HK-2 (cell line): Measurements from ENCODE around the gene PPM1F.
A peak's percentile ranks its signal among the peaks of the same experiment; 100 is the strongest.
"Not testable (repeated sequence)": the region's sequence is repeated elsewhere in the genome, so short reads cannot be mapped to it uniquely, and the experiment has no call there.

Experiments
- DNase-seq: peaks from one replicate; pipeline ENCODE4 v3.0.0-alpha.2; 2018; ENCODE audit not compliant: unreplicated experiment

The PPM1F gene

GRCh38 chr22:21940521-21940920 is 12.1 kb downstream of the PPM1F start:
- no peak for DNase-seq

GRCh38 chr22:21939935-21940334 is 12.7 kb downstream of the PPM1F start:
- not testable (repeated sequence) for DNase-seq

GRCh38 chr22:21939461-21939913 is 13.2 kb downstream of the PPM1F start:
- no peak for DNase-seq

GRCh38 chr22:21938906-21939305 is 13.7 kb downstream of the PPM1F start:
- no peak for DNase-seq

- peak; percentile 93 for DNase-seq
Observed at GRCh38 chr22:21938071-21938822, 14.4 kb downstream of the PPM1F start.

GRCh38 chr22:21937821-21938070 is 14.9 kb downstream of the PPM1F start:
- no peak for DNase-seq

GRCh38 chr22:21937041-21937820 is 15.4 kb downstream of the PPM1F start:
- DNase-seq = no peak

- no peak for DNase-seq
Observed at GRCh38 chr22:21936151-21936775, 16.4 kb downstream of the PPM1F start.

- DNase-seq = no peak
Observed at GRCh38 chr22:21933910-21934309, 18.7 kb downstream of the PPM1F start.

GRCh38 chr22:21933413-21933812 is 19.2 kb downstream of the PPM1F start:
- DNase-seq = no peak

GRCh38 chr22:21932347-21932746 is 20.3 kb downstream of the PPM1F start:
- no peak for DNase-seq

GRCh38 chr22:21931056-21931455 is 21.6 kb downstream of the PPM1F start:
- no peak for DNase-seq

GRCh38 chr22:21929253-21929652 is 23.4 kb downstream of the PPM1F start:
- DNase-seq = no peak

GRCh38 chr22:21928048-21928447 is 24.6 kb downstream of the PPM1F start:
- DNase-seq = no peak

GRCh38 chr22:21927174-21927823 is 25.3 kb downstream of the PPM1F start:
- no peak for DNase-seq

- no peak for DNase-seq
Observed at GRCh38 chr22:21926728-21927127, 25.9 kb downstream of the PPM1F start.

- no peak for DNase-seq
Observed at GRCh38 chr22:21923163-21923561, 29.5 kb downstream of the PPM1F start.

- DNase-seq = no peak
Observed at GRCh38 chr22:21922370-21923162, 30.1 kb downstream of the PPM1F start.

GRCh38 chr22:21921729-21922128 is 30.9 kb downstream of the PPM1F start:
- no peak for DNase-seq

GRCh38 chr22:21921184-21921721 is 31.4 kb downstream of the PPM1F start:
- no peak for DNase-seq
